Gastrocnemius medialis (tissue), 4 donors: ENCODE data around the gene HOXC11.

ENCODE experiments used
- POLR2A ChIP-seq, 2 donors: fragments of 450-650 bp; IDR thresholded peaks; one replicate each; pipeline ENCODE4 v1.6.1; 2017; ENCODE audit warnings: antibody characterized with exemption in 2 of 2, mild to moderate bottlenecking in 2 of 2, moderate library complexity in 2 of 2
- TF ChIP-seq, protein P1 (sequence below), 5 experiments: fragments of 450-650 bp in 3 of 5; fragments of 200-600 bp in 2 of 5; sonication (generic) in 2 of 5; IDR thresholded peaks in 4 of 5; conservative IDR thresholded peaks in 1 of 5; 1 replicate in 4 of 5; 2 replicates in 1 of 5; pipeline ENCODE4 v1.5.1; 2016 to 2019; ENCODE audit warnings: antibody characterized with exemption in 5 of 5, mild to moderate bottlenecking in 3 of 5, moderate library complexity in 3 of 5

DNA sequence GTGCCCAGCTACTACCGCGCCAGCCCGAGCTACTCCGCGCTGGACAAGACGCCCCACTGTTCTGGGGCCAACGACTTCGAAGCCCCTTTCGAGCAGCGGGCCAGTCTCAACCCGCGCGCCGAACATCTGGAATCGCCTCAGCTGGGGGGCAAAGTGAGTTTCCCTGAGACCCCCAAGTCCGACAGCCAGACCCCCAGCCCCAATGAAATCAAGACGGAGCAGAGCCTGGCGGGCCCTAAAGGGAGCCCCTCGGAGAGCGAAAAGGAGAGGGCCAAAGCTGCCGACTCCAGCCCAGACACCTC, 12.7 kb downstream of the HOXC11 start:
- TF ChIP-seq, protein P1, sequence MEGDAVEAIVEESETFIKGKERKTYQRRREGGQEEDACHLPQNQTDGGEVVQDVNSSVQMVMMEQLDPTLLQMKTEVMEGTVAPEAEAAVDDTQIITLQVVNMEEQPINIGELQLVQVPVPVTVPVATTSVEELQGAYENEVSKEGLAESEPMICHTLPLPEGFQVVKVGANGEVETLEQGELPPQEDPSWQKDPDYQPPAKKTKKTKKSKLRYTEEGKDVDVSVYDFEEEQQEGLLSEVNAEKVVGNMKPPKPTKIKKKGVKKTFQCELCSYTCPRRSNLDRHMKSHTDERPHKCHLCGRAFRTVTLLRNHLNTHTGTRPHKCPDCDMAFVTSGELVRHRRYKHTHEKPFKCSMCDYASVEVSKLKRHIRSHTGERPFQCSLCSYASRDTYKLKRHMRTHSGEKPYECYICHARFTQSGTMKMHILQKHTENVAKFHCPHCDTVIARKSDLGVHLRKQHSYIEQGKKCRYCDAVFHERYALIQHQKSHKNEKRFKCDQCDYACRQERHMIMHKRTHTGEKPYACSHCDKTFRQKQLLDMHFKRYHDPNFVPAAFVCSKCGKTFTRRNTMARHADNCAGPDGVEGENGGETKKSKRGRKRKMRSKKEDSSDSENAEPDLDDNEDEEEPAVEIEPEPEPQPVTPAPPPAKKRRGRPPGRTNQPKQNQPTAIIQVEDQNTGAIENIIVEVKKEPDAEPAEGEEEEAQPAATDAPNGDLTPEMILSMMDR (IDR thresholded peaks at IDR 0.05 in 4 of 5, conservative IDR thresholded peaks at IDR 0.05 in 1 of 5): no peak
- no peak for TF ChIP-seq POLR2A (IDR thresholded peaks at IDR 0.05)
